Thymus (tissue), 14 donors: ENCODE data around the gene CASTOR1. TPM values are rescaled to one million over a fixed set of nuclear protein-coding genes. Genes with fewer than 3 reads are reported as not detected.
"Not testable (repeated sequence)": the region's sequence is repeated elsewhere in the genome, so short reads cannot be mapped to it uniquely, and the experiment has no call there.

ENCODE experiments used
- DNase-seq, 9 donors: peaks; one replicate each; pipeline ENCODE4 v3.0.0-alpha.2; 2013; ENCODE audit warnings: low spot score in 9 of 9, low read depth in 6 of 9, missing footprints in 1 of 9
- H3K27ac ChIP-seq, 2 donors: one replicate each; pipeline ENCODE4 v1.5.1; 2013; ENCODE audit warnings: control low read depth in 1 of 2, low read depth in 1 of 2, low read length in 1 of 2, mild to moderate bottlenecking in 1 of 2, moderate library complexity in 1 of 2
- H3K27me3 ChIP-seq, 2 donors: one replicate each; pipeline ENCODE4 v1.5.1; 2013; ENCODE audit warnings: low read length in 1 of 2; ENCODE audit not compliant: control insufficient read depth in 2 of 2, insufficient read depth in 1 of 2
- H3K36me3 ChIP-seq, 2 donors: one replicate each; pipeline ENCODE4 v1.5.1; 2013; ENCODE audit warnings: low read length in 1 of 2, mild to moderate bottlenecking in 1 of 2, moderate library complexity in 1 of 2; ENCODE audit not compliant: control insufficient read depth in 2 of 2, insufficient read depth in 2 of 2
- H3K4me1 ChIP-seq, 2 donors: one replicate each; pipeline ENCODE4 v1.5.1; 2013; ENCODE audit warnings: low read length in 2 of 2; ENCODE audit not compliant: control insufficient read depth in 2 of 2, insufficient read depth in 2 of 2
- H3K4me3 ChIP-seq, 2 donors: one replicate each; pipeline ENCODE4 v1.5.1; 2013; ENCODE audit warnings: low read length in 2 of 2, control low read depth in 1 of 2, mild to moderate bottlenecking in 1 of 2
- H3K9me3 ChIP-seq, 2 donors: one replicate each; pipeline ENCODE4 v1.5.1; 2013; ENCODE audit warnings: low read length in 1 of 2, mild to moderate bottlenecking in 1 of 2; ENCODE audit not compliant: control insufficient read depth in 2 of 2, insufficient read depth in 1 of 2
- WGBS: extraction: QIAGEN DNeasy Blood & Tissue Kit; methylation state at CpG from one replicate; pipeline ENCODE4 v1.1.7; 2013; 5-methylcytosine and 5-hydroxymethylcytosine counted together
- long read RNA-seq, 10 donors: transcript quantifications; one replicate each; lab custom pipeline, GENCODE V29; 2026
- polyA plus RNA-seq: library from polyadenylated mRNA; stranded (reverse); fragments of 200-250 nt; gene quantifications from one replicate; pipeline ENCODE4 v1.2.3, GENCODE V29; 2013
- total RNA-seq: library from RNA; stranded (reverse); fragments of 120-200 nt; gene quantifications from one replicate; pipeline ENCODE4 v1.2.4, GENCODE V29; 2013
- donor health status: healthy.

Gene CASTOR1
- total RNA-seq: 12.8 TPM
- polyA plus RNA-seq: 19.6 TPM
- long read RNA-seq, donor 1, partial matches to known transcripts: 0 of 1 reads
- long read RNA-seq, donor 1, other reads (novel, unspliced or antisense): 0 of 1 reads
- long read RNA-seq, donor 2, transcript CASTOR1-202 (9 exons, 1,623 nt): major isoform, 9 of 9 reads
- long read RNA-seq, donor 2, partial matches to known transcripts: 0 of 9 reads
- long read RNA-seq, donor 2, other reads (novel, unspliced or antisense): 0 of 9 reads
- long read RNA-seq, donor 3, partial matches to known transcripts: 0 of 4 reads
- long read RNA-seq, donor 3, other reads (novel, unspliced or antisense): 0 of 4 reads
- long read RNA-seq, donor 4, partial matches to known transcripts: 0 of 2 reads
- long read RNA-seq, donor 4, other reads (novel, unspliced or antisense): 0 of 2 reads
- long read RNA-seq, donor 5, partial matches to known transcripts: 0 of 2 reads
- long read RNA-seq, donor 5, other reads (novel, unspliced or antisense): 0 of 2 reads
- long read RNA-seq, donor 6, partial matches to known transcripts: 0 of 3 reads
- long read RNA-seq, donor 6, other reads (novel, unspliced or antisense): 0 of 3 reads
- long read RNA-seq, donor 7, partial matches to known transcripts: 0 of 1 reads
- long read RNA-seq, donor 7, other reads (novel, unspliced or antisense): 0 of 1 reads
- long read RNA-seq, donor 8, partial matches to known transcripts: 0 of 2 reads
- long read RNA-seq, donor 8, other reads (novel, unspliced or antisense): 0 of 2 reads
- long read RNA-seq, donor 9, partial matches to known transcripts: 0 of 1 reads
- long read RNA-seq, donor 9, other reads (novel, unspliced or antisense): 0 of 1 reads
- long read RNA-seq, donor 10, partial matches to known transcripts: 0 of 5 reads
- long read RNA-seq, donor 10, other reads (novel, unspliced or antisense): 0 of 5 reads

GRCh38 chr22:30289141-30289979, at the start of gene CASTOR1:
CASTOR1 (minus strand) TSS chr22:30289505; CDS start chr22:30289497, 8 bp downstream.
- Histone ChIP-seq H3K36me3 (peaks cover 31 to 44% of the 10 kb centered on the region in 2 donors), H3K27ac (peak within 1 kb of the TSS; percentile 79 to 84), H3K4me1 (peaks cover 17 to 66% of the 10 kb centered on the region in 2 donors), H3K27me3 (peaks cover 0 to 6% of the 10 kb centered on the region in 2 donors), H3K9me3 (peaks cover 0 to 7% of the 10 kb centered on the region in 2 donors), H3K4me3 (peak within 1 kb of the TSS; percentile 65 to 66)
- peak in 6 of 9 donors; percentile 75 to 89 (median 80) for DNase-seq
- under 1% methylated on average over 85 of the region's 85 CpGs for WGBS

- Histone ChIP-seq H3K27ac (no peak overlapping the region), H3K4me3 (no peak overlapping the region), H3K9me3 (no peaks in the 10 kb centered on the region), H3K36me3 (peaks cover 96 to 98% of the 10 kb centered on the region in 2 donors), H3K27me3 (no peaks in the 10 kb centered on the region), H3K4me1 (peaks cover 0 to under 1% of the 10 kb centered on the region in 2 donors)
- no peak for DNase-seq
- 98% methylated on average over 7 of the region's 7 CpGs for WGBS
These were observed 49.5 kb upstream of the CASTOR1 start for GRCh38 chr22:30338802-30339201.

- H3K36me3 ChIP-seq: peaks cover 96 to 99% of the 10 kb centered on the region in 2 donors
- WGBS: 95% methylated on average over 9 of the region's 9 CpGs
- not testable (repeated sequence) for H3K9me3 ChIP-seq
These were observed 49.0 kb upstream of the CASTOR1 start for GRCh38 chr22:30338341-30338740.

GRCh38 chr22:30337461-30337778, 48.1 kb upstream of the CASTOR1 start:
- Histone ChIP-seq H3K27me3 (no peaks in the 10 kb centered on the region), H3K4me3 (no peak overlapping the region), H3K9me3 (no peaks in the 10 kb centered on the region), H3K36me3 (peaks cover 96 to 99% of the 10 kb centered on the region in 2 donors), H3K27ac (no peak overlapping the region), H3K4me1 (peaks cover 0 to 3% of the 10 kb centered on the region in 2 donors)
- 98% methylated on average over 8 of the region's 8 CpGs for WGBS
- no peak for DNase-seq

More at GRCh38 chr22:30338341-30338740, 49.0 kb upstream of the CASTOR1 start:
- H3K27ac ChIP-seq, H3K4me1 ChIP-seq, DNase-seq, H3K4me3 ChIP-seq, H3K27me3 ChIP-seq: not testable (repeated sequence)

GRCh38 chr22:30336752-30337460, 47.6 kb upstream of the CASTOR1 start:
- Histone ChIP-seq H3K9me3 (no peaks in the 10 kb centered on the region), H3K36me3 (peaks cover 94 to 97% of the 10 kb centered on the region in 2 donors), H3K27ac (no peak overlapping the region), H3K27me3 (no peaks in the 10 kb centered on the region), H3K4me3 (no peak overlapping the region), H3K4me1 (peaks cover 0 to 3% of the 10 kb centered on the region in 2 donors)
- DNase-seq: no peak
- 98% methylated on average over 4 of the region's 4 CpGs for WGBS

GRCh38 chr22:30335236-30335635, 45.9 kb upstream of the CASTOR1 start:
- Histone ChIP-seq H3K27me3 (no peaks in the 10 kb centered on the region), H3K9me3 (no peaks in the 10 kb centered on the region), H3K36me3 (peaks cover 88 to 89% of the 10 kb centered on the region in 2 donors), H3K4me3 (no peak overlapping the region), H3K27ac (no peak overlapping the region), H3K4me1 (peaks cover 0 to 3% of the 10 kb centered on the region in 2 donors)
- WGBS: 98% methylated on average over 1 of the region's 1 CpG
- DNase-seq: no peak

- 98% methylated on average over 4 of the region's 4 CpGs for WGBS
- Histone ChIP-seq H3K4me3 (no peak overlapping the region), H3K27me3 (no peaks in the 10 kb centered on the region), H3K36me3 (peaks cover 83% of the 10 kb centered on the region in 2 donors), H3K27ac (no peak overlapping the region), H3K4me1 (peaks cover 0 to 3% of the 10 kb centered on the region in 2 donors), H3K9me3 (no peaks in the 10 kb centered on the region)
- no peak for DNase-seq
These were observed 45.3 kb upstream of the CASTOR1 start for GRCh38 chr22:30334646-30335045.

- Histone ChIP-seq H3K27ac (no peak overlapping the region), H3K36me3 (peaks cover 73 to 74% of the 10 kb centered on the region in 2 donors), H3K27me3 (no peaks in the 10 kb centered on the region), H3K4me3 (no peak overlapping the region), H3K9me3 (no peaks in the 10 kb centered on the region), H3K4me1 (peaks cover 0 to 3% of the 10 kb centered on the region in 2 donors)
- DNase-seq: no peak
- WGBS: 97% methylated on average over 3 of the region's 3 CpGs
These were observed 44.4 kb upstream of the CASTOR1 start for GRCh38 chr22:30333707-30334087.
